PC-9 (cell line): ENCODE results near the gene NAPG.

Source experiments
- EZH2 ChIP-seq: fragments of 200-600 bp; sonication (generic); IDR thresholded peaks from 2 replicates; pipeline ENCODE4 v1.8.0; 2017; ENCODE audit warnings: antibody characterized with exemption, low read depth
- TF ChIP-seq, protein P1 (sequence below): fragments of 200-600 bp; sonication (generic); conservative IDR thresholded peaks from 2 replicates; pipeline ENCODE4 v1.6.1; 2017; ENCODE audit warnings: mixed run types, antibody characterized with exemption, mild to moderate bottlenecking, moderate library complexity

DNA sequence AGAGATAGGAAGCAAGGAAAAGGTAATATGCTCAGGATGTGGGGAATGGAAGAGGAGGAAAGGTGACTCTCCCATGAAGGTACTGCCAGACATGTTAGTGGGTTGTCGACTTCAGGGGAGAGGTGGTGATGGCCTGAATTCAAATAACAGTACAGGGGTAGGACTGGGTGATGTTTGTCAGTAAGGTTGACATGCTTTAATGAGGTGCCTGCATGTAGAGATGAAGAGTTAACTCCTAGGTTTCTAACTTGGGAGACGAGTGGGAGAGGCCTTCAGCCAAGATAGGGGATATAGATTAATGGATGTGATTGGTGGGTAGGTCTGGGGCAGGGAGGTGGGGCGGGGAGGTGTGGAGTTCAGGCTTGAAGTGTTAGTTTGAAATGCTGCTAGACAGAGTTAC lies 2.6 kb downstream of the NAPG start:
- TF ChIP-seq, protein P1, sequence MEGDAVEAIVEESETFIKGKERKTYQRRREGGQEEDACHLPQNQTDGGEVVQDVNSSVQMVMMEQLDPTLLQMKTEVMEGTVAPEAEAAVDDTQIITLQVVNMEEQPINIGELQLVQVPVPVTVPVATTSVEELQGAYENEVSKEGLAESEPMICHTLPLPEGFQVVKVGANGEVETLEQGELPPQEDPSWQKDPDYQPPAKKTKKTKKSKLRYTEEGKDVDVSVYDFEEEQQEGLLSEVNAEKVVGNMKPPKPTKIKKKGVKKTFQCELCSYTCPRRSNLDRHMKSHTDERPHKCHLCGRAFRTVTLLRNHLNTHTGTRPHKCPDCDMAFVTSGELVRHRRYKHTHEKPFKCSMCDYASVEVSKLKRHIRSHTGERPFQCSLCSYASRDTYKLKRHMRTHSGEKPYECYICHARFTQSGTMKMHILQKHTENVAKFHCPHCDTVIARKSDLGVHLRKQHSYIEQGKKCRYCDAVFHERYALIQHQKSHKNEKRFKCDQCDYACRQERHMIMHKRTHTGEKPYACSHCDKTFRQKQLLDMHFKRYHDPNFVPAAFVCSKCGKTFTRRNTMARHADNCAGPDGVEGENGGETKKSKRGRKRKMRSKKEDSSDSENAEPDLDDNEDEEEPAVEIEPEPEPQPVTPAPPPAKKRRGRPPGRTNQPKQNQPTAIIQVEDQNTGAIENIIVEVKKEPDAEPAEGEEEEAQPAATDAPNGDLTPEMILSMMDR = no peak
- TF ChIP-seq EZH2 = no peak
